Stimulated activated CD8-positive, alpha-beta memory T cell treated with anti-CD3 and anti-CD28 coated beads, Interleukin-15, amount 100 ng/mL, for 48 hours (primary cell): Measurements from ENCODE around the gene TEDC2.

Experiments used
- DNase-seq, 2 donors: peaks; one replicate each; pipeline ENCODE4 v3.0.0-alpha.2; 2020; ENCODE audit warnings: low read depth in 2 of 2

TEDC2 gene

GRCh38 chr16:2513405-2514332 lies 53.8 kb downstream of the TEDC2 start, which contains the start of gene ATP6V0C:
Gene ATP6V0C, plus strand, starts transcription at chr16:2513952. Its CDS starts 152 bp downstream, at chr16:2514104.
- DNase-seq, result peak; percentile 81 to 83
